Measurements from ENCODE around the gene LBR. TPM values are rescaled to one million over a fixed set of nuclear protein-coding genes. Genes with fewer than 3 reads are reported as not detected.

The LBR gene
- total RNA-seq, 3 donors from 2014 or later, result 20.3 to 36.1 (median 29.6) TPM

- Histone ChIP-seq H3K27ac (no peak overlapping the region), H3K4me1 (no peaks in the 10 kb centered on the region), H3K27me3 (no peaks in the 10 kb centered on the region), H3K36me3 (no peaks in the 10 kb centered on the region), H3K4me3 (no peak overlapping the region), H3K9me3 (no peaks in the 10 kb centered on the region)
- intact Hi-C loops (cut with DNase I; ENCODE audit: low total_unique reads), result no loop called here
- TF ChIP-seq, protein P1, sequence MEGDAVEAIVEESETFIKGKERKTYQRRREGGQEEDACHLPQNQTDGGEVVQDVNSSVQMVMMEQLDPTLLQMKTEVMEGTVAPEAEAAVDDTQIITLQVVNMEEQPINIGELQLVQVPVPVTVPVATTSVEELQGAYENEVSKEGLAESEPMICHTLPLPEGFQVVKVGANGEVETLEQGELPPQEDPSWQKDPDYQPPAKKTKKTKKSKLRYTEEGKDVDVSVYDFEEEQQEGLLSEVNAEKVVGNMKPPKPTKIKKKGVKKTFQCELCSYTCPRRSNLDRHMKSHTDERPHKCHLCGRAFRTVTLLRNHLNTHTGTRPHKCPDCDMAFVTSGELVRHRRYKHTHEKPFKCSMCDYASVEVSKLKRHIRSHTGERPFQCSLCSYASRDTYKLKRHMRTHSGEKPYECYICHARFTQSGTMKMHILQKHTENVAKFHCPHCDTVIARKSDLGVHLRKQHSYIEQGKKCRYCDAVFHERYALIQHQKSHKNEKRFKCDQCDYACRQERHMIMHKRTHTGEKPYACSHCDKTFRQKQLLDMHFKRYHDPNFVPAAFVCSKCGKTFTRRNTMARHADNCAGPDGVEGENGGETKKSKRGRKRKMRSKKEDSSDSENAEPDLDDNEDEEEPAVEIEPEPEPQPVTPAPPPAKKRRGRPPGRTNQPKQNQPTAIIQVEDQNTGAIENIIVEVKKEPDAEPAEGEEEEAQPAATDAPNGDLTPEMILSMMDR (IDR thresholded peaks at IDR 0.05), result no peak
- TF ChIP-seq POLR2AphosphoS5 (IDR thresholded peaks at IDR 0.05) (no peak), POLR2A (IDR thresholded peaks at IDR 0.05) (no peak)
- DNase-seq (ENCODE audit: low spot score in 2 of 2), result no peak
Measured at GRCh38 chr1:225451840-225452515, 24.1 kb upstream of the LBR start.

DNA sequence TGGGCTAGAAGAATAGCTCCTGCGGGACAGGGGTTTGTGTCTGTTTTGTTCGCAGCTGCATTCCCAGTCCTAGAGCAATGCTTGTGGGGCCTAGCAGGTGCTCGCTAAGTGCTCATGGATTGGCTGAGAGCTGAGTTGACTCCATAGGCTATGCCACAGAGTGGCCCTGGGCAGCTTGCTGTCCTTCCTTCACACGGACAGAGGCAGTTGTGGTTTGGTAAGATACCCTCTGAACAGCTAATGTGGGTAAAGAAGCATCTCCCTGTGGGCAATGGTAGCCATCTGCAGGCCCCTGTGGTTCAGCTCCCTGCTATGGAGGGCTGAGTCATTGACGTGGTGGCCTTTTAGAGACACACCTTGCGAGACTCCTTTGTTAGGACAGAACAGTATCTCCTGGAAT lies 23.5 kb upstream of the LBR start:
- TF ChIP-seq, protein P1 (IDR thresholded peaks at IDR 0.05), result no peak
- TF ChIP-seq POLR2A (IDR thresholded peaks at IDR 0.05), result no peak
- no peak for TF ChIP-seq POLR2AphosphoS5 (IDR thresholded peaks at IDR 0.05)
- no peaks in the 10 kb centered on the region for H3K27me3 ChIP-seq
- H3K4me3 ChIP-seq, result no peak overlapping the region
- no peak for DNase-seq (ENCODE audit: low spot score in 2 of 2)
- no peaks in the 10 kb centered on the region for H3K36me3 ChIP-seq
- intact Hi-C loops (cut with DNase I; ENCODE audit: low total_unique reads), result no loop called here
- no peak overlapping the region for H3K27ac ChIP-seq
- no peaks in the 10 kb centered on the region for H3K9me3 ChIP-seq
- H3K4me1 ChIP-seq, result peaks cover 2 to 3% of the 10 kb centered on the region in 2 donors

- Histone ChIP-seq H3K36me3 (no peaks in the 10 kb centered on the region), H3K27ac (no peak overlapping the region)
- no peak for TF ChIP-seq POLR2A (IDR thresholded peaks at IDR 0.05)
- no peak for TF ChIP-seq POLR2AphosphoS5 (IDR thresholded peaks at IDR 0.05)
- TF ChIP-seq, protein P1 (IDR thresholded peaks at IDR 0.05), result no peak
Measured at GRCh38 chr1:225450491-225451191, 22.8 kb upstream of the LBR start.

DNA sequence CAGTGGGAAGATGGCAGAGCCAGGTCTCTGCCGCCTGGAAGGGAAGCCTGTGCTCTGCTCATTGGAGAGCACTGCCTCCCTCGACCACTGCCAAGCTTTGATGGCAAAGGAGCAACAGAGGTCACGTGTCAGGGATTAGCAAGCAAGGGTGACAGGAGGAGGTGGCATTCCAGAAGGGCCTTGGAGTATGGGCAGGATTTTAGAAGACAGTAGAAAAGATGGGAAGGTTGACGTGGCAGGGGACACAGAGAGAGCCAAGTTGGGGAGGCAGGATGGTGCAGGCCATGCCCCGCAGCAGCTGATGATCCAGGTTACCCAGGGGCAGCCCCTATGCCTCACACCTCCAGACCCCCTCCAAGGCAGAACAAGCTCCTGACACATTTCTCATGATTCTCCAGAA lies 21.9 kb upstream of the LBR start:
- Histone ChIP-seq H3K9me3 (no peaks in the 10 kb centered on the region), H3K27ac (no peak overlapping the region), H3K36me3 (no peaks in the 10 kb centered on the region), H3K4me3 (no peak overlapping the region), H3K27me3 (no peaks in the 10 kb centered on the region), H3K4me1 (peaks cover 5 to 8% of the 10 kb centered on the region in 2 donors)
- TF ChIP-seq POLR2A (IDR thresholded peaks at IDR 0.05), result no peak
- TF ChIP-seq POLR2AphosphoS5 (IDR thresholded peaks at IDR 0.05), result no peak
- TF ChIP-seq, protein P1 (IDR thresholded peaks at IDR 0.05), result no peak
- DNase-seq (ENCODE audit: low spot score in 2 of 2), result no peak
- intact Hi-C loops (cut with DNase I; ENCODE audit: low total_unique reads), result loop anchor here (5.0 kb wide), 1 partner anchor 382 kb away; no protein-coding TSS in a partner anchor

More at GRCh38 chr1:225450491-225451191, 22.8 kb upstream of the LBR start:
- Histone ChIP-seq H3K9me3 (no peaks in the 10 kb centered on the region), H3K4me3 (no peak overlapping the region), H3K4me1 (peaks cover 5 to 8% of the 10 kb centered on the region in 2 donors), H3K27me3 (no peaks in the 10 kb centered on the region)
- intact Hi-C loops (cut with DNase I; ENCODE audit: low total_unique reads), result no loop called here
- DNase-seq (ENCODE audit: low spot score in 2 of 2), result no peak

DNA sequence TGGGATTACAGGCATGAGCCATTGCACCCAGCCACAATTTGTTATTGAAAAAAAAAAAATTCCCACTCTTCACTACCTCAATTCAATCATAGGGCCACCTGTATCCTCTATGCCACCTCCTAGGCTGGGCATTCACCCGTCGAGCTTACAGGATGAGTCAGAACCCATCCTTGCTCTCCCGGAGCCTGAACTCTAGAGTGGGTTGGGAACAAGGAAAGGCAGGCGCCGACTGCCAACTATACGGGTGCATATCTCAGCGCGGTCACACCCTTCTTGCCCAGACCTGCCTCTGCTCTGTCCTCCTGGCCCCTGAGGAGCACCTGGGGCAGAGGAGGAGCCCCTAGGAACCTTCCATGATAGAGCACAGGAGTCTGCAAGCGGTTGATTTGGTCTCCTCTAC lies 21.4 kb upstream of the LBR start:
- intact Hi-C loops (cut with DNase I; ENCODE audit: low total_unique reads), result loop anchor here (5.0 kb wide), 1 partner anchor 382 kb away; no protein-coding TSS in a partner anchor
- Histone ChIP-seq H3K27me3 (no peaks in the 10 kb centered on the region), H3K9me3 (no peaks in the 10 kb centered on the region), H3K4me1 (peaks cover 5 to 8% of the 10 kb centered on the region in 2 donors), H3K27ac (no peak overlapping the region), H3K36me3 (no peaks in the 10 kb centered on the region), H3K4me3 (no peak overlapping the region)
- no peak for TF ChIP-seq POLR2AphosphoS5 (IDR thresholded peaks at IDR 0.05)
- TF ChIP-seq, protein P1 (IDR thresholded peaks at IDR 0.05), result no peak
- TF ChIP-seq POLR2A (IDR thresholded peaks at IDR 0.05), result no peak
- no peak for DNase-seq (ENCODE audit: low spot score in 2 of 2)
